GM19324 (cell line): ENCODE data around the gene PPFIBP1.
"Not testable (repeated sequence)": the region's sequence is repeated elsewhere in the genome, so short reads cannot be mapped to it uniquely, and the experiment has no call there.

Experiments
- ATAC-seq: cut with Tn5 transposase; IDR thresholded peaks from one replicate; pipeline ENCODE4 v1.9.1; 2021; ENCODE audit warnings: mild to moderate bottlenecking, moderate library complexity; ENCODE audit not compliant: unreplicated experiment, low FRiP score

PPFIBP1 gene

GRCh38 chr12:27695556-27696292, 171.7 kb downstream of the PPFIBP1 start:
- no peak for ATAC-seq

DNA sequence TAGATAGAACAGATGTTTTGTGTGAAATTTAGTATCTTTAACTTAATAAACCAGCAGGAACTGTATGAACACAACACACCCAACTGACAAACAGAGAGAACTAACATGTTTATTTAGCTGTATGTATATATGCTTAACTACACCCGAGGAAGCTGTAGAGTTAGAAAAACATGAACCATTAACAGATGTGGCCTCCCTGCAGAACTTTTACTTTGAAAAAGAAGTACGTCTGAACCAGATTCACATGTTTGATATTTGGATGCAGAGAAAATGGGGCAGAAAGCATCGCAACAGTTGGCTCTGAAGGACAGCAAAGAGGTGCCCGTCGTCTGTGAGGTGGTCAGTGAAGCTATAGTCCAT, 172.3 kb downstream of the PPFIBP1 start, which contains the start of gene REP15:
Gene REP15, plus strand, starts transcription at position 155 of the 360 bp plus-strand sequence. Its CDS starts 116 bp downstream, at position 271.
- no peak for ATAC-seq

DNA sequence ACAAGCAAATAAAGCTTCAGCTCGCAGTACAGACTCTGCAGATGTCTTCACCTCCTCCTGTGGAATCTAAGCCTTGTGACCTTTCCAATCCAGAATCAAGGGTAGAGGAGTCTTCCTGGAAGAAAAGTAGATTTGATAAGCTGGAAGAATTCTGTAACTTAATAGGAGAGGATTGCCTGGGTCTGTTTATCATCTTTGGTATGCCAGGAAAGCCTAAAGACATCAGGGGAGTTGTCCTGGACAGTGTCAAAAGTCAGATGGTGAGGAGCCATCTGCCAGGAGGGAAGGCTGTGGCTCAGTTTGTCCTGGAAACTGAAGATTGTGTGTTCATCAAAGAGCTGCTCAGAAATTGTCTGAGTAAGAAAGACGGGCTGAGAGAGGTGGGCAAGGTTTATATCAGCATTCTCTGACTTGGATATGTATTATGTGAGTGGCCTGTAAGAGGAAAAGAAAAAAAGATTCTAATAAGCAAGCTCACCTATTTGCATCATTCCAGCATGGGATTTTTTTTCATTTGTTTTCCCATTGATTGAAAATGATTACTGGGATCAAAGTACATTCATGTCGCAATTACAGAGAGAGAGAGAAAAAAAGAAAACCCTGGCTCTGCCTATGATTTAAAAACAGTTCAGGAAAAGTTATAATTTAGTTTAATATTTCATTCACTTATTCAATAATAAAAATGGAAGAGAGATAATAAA, 173.0 kb downstream of the PPFIBP1 start:
- ATAC-seq = no peak

- peak; percentile 85 for ATAC-seq
Observed at GRCh38 chr12:27703720-27704452, 179.9 kb downstream of the PPFIBP1 start.

- ATAC-seq = no peak
Observed at GRCh38 chr12:27705263-27705662, 181.3 kb downstream of the PPFIBP1 start.

DNA sequence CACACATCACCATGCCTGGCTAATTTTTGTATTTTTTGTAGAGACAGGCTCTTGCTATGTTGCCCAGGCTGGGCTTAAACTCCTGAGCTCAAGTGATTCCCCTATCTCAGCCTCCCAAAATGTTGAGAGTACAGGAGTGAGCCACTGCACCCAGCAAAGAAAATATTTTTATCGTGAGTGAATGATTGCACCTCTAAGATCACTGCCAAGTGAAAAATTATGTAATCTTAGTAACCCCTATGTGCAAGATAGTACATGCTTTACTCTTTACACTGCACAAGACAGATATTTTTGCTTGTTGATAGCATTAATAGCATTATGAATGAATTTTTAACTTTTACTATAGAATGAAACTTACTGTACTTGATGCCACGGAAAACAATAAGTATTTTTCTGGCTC, 183.2 kb downstream of the PPFIBP1 start:
- no peak for ATAC-seq

DNA sequence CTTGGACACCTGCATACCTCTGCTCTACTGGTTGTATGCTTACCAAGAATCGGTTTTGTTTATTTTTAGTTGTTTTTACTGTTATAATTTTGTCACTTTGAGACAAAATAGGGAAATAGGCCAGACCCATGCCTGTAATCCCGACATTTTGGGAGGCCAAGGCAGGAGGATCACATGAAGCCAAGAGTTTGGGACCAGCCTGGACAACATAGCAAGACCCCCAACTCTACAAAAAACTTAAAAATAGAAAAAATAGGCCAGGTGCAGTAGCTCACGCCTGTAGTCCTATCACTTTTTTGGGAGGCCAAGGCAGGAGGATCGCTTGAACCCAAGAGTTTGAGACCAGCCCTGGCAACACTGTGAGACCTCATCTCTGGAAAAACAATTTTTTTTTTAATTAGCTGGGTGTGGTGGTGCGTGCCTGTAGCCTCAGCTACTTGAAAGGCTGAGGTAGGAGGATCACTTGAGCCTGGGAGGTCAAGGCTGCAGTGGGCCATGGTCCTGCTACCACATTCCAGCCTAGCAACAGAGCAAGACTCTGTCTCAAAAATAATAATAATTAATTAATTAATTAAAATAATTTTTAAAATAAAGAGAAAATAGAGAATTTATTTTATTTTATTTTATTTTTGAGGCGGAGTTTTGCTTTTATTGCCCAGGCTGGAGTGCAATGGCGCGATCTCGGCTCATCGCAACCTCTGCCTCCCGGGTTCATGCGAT, 185.4 kb downstream of the PPFIBP1 start:
- ATAC-seq = no peak

DNA sequence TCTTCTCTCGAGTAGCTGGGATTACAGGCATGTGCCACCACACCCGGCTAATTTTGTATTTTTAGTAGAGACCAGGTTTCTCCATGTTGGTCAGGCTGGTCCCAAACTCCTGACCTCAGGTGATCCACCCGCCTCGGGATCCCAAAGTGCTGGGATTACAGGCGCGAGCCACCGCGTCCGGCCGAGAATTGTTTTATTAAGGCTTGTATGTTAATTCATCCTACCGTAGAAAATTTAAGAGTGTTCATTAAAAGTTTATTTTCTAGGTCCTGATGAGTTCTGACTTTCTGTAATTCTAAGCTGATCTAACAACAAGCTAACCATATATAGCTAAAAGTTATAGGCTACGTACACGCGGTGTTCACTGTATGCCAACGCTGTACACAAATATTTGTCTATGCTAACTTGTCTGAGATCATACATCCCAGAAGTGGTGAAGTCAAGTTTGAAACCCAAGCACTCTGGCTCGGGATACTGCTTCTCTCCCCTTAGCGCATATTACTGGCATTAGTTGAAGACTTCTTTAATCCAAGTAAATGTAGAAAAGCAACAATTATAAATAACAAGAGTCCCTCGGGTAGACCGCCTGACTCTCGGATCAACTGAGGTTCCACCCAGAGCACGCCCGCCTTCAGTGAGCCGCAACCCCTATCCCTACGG, 186.1 kb downstream of the PPFIBP1 start:
- peak; percentile 38 for ATAC-seq

DNA sequence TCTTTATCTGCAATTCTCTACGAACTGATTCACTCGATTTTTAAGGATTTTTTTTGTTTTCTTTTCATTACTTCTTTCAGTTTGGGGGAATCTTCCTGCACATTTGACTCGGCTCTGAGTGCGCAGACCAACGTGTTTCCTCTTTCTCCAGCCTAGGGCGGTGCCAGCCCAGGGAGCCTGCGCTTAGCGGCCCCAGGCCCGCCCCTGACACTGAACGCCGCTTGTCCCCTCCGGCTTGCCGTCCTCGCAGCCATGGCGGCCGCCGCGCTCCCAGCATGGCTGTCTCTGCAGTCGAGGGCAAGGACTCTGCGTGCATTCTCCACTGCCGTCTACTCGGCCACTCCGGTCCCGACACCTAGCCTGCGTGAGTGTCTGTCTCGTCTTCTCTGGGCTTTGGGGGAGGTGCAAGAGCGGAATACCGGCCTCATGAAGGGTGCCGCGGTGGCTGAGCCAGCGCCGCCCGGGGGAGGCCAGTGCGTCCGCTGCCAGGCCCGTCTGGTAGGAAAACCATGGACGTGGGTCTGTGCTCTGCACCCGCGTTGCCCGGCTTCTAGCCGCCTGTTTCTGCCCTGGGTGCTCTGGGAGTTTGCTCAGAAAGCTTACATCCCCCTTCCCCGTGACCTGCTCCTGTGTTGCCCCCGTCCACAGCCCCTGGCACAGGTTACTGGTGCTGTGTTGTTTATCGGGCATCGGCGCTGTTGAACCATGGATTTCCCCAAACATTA, 186.7 kb downstream of the PPFIBP1 start, which contains the start of gene MRPS35:
Gene MRPS35, plus strand, starts transcription at position 241 of the 725 bp plus-strand sequence. Its CDS starts 12 bp downstream, at position 253.
- peak; percentile 97 for ATAC-seq

GRCh38 chr12:27711317-27711682, 187.3 kb downstream of the PPFIBP1 start:
- no peak for ATAC-seq

- no peak for ATAC-seq
Observed at GRCh38 chr12:27711967-27712366, 188.0 kb downstream of the PPFIBP1 start.

DNA sequence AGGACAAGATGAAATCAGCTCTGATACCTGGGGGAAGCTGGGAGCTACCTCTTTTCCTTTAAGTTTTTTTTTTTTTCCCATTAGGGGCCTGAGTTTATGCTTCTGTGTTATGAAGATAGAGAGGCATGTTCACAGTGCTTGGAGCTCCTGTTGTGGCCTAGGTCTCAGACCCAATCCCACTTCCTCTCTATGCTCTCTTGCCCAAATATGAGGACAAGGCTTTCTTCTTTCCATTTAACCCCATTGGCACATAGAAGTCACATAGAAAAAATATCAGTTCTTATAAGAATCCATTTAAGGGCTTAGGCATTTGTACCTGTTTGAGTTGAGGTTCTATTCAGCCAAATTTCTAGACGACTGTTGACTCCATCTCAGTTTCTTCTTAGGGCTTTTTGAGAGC, 199.2 kb downstream of the PPFIBP1 start:
- no peak for ATAC-seq

GRCh38 chr12:27730097-27730588, 206.1 kb downstream of the PPFIBP1 start:
- no peak for ATAC-seq

DNA sequence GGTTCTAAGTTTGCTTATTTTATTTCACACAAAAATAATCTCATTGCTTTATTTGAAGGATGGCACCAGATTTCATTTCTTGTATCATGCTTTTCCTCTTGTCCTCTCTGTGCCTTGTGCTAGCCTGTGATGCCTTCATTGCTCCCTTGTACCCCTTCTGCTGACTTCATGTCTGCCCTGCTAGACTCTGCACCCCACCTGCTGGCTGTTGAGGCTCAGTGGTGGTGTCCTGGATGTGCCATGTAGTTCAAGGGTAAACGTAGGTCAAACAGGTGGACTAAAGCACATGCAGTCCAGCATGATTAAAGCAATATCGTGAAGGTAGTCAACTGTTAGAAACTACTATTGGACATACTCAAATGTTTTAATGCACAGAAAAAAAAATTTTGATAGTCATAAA, 208.3 kb downstream of the PPFIBP1 start:
- no peak for ATAC-seq

DNA sequence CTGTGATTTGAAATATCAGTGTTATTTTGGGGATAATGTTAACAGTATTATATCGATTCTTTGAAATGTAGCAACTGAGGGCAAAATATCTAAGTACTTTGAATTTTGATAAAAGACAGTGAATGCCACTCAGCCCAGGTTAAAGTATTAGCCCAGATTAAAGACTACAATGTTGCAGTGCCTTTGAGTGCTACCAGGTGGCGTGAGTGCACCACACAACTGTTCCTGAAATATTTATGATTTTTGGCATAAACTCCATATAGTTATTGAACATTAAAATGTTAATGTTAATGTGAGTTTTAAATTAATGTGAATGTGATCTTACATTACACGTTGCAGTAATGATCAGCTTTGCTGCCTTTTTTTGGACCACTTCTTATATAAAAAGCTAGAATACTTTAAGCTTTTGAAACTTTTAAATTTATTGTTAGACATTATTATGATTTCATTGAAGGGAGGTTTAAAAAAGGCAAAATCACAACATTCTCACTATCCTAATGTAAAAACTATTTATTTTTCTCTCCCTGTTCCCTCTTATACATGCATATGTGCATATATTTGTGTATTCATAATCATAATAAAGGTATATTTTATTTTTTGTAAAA, 209.1 kb downstream of the PPFIBP1 start:
- ATAC-seq = no peak

DNA sequence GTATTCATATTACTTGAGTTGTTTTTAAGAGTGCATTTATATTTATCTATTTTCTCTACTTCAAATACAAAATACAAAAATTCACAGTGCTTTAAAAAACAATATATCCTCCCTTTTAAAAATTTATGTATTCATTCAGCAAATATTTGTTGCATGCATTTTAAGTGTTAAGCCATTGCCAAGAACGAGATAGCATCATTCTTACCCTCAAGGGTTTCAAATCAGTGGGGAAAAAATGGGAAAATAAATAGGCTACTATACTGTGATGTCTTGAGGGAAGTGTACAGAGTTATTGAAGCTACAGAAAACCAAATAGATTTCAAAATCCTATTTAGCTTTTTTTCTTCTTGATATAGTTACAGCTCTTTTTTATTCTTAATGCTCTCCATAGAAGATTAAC, 209.8 kb downstream of the PPFIBP1 start:
- no peak for ATAC-seq

DNA sequence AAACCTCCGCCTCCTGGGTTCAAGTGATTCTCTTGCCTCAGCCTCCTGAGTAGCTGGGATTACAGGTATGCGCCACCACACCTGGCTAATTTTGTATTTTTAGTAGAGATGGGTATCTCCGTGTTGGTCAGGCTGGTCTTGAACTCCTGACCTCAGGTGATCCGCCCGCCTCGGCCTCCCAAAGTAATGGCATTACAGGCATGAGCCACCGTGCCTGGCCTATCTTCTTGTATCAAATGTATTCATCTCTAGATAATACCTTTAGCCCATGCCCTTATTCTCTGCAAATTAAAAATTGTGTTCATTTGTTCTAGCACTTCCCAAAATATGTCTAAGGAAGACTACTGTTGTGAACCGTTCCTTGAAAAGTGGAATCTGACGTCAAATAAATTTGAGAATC, 210.3 kb downstream of the PPFIBP1 start:
- ATAC-seq = not testable (repeated sequence)

- no peak for ATAC-seq
Observed at GRCh38 chr12:27743601-27744000, 219.6 kb downstream of the PPFIBP1 start.
